Mesodermal cell (in vitro differentiated cells): Measurements from ENCODE around the gene ANKHD1.

Source experiments
- H3K27ac ChIP-seq: 2 replicates; pipeline ENCODE4 v1.7.0; 2013; ENCODE audit warnings: mild to moderate bottlenecking, low read depth, low read length, moderate library complexity; ENCODE audit not compliant: severe bottlenecking
- H3K36me3 ChIP-seq: 2 replicates; pipeline ENCODE4 v1.7.1; 2013; ENCODE audit warnings: mild to moderate bottlenecking, low read length, moderate library complexity; ENCODE audit not compliant: control insufficient read depth, insufficient read depth
- H3K4me1 ChIP-seq: one replicate; pipeline ENCODE4 v1.7.1; 2013; ENCODE audit warnings: mild to moderate bottlenecking, low read length; ENCODE audit not compliant: insufficient read depth, control insufficient read depth, poor library complexity, severe bottlenecking
- H3K4me3 ChIP-seq: 2 replicates; pipeline ENCODE4 v1.7.0; 2013; ENCODE audit warnings: low read length, control low read depth, mild to moderate bottlenecking; ENCODE audit not compliant: insufficient read depth, poor library complexity, severe bottlenecking; ENCODE audit errors: extremely low read depth
- H3K9me3 ChIP-seq: 2 replicates; pipeline ENCODE4 v1.7.1; 2013; ENCODE audit warnings: mild to moderate bottlenecking, low read length, moderate library complexity; ENCODE audit not compliant: control insufficient read depth
- WGBS, 2 experiments: methylation state at CpG; one replicate each; pipeline ENCODE4 v1.1.5; 2013; ENCODE audit warnings: missing lambda C conversion rate in 2 of 2; ENCODE audit not compliant: insufficient coverage in 2 of 2; 5-methylcytosine and 5-hydroxymethylcytosine counted together

Gene ANKHD1

GRCh38 chr5:140362875-140363630 lies 38.6 kb upstream of the ANKHD1 start:
- no peaks in the 10 kb centered on the region for H3K36me3 ChIP-seq
- peak overlapping the region; percentile 14 for H3K4me3 ChIP-seq
- H3K9me3 ChIP-seq: no peaks in the 10 kb centered on the region
- WGBS, 2 experiments: 19 to 21% methylated on average over 22 to 25 of the region's 29 CpGs
- no peak overlapping the region for H3K27ac ChIP-seq
- H3K4me1 ChIP-seq: no peaks in the 10 kb centered on the region

DNA sequence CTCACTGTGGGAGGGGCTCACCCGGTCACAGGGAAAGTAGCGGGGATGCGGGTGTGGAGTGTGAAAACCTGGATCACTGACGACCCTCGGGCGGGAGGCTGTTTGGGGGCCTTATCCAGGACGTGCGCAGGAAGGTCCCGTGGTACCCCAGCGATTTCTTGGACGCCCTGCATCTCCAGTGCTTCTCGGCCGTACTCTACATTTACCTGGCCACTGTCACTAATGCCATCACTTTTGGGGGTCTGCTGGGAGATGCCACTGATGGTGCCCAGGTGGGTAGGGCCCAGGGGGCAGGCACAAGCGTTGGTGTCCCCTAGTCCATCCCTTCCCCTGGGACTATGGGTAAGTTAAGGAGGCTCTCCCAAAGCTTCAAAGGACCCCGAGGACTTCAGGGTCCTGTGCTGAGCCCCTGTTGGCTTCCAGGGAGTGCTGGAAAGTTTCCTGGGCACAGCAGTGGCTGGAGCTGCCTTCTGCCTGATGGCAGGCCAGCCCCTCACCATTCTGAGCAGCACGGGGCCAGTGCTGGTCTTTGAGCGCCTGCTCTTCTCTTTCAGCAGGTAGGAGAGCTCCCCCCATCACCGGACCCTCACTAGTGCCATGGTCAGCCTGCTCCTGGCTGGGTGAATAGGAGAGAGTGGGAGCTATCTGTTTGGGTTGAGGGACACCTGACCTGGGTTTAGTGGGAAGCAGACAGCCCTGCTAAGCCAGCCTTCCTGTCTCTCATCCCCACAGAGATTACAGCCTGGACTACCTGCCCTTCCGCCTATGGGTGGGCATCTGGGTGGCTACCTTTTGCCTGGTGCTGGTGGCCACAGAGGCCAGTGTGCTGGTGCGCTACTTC lies 37.8 kb upstream of the ANKHD1 start:
- Histone ChIP-seq H3K9me3 (no peaks in the 10 kb centered on the region), H3K36me3 (no peaks in the 10 kb centered on the region), H3K27ac (no peak overlapping the region), H3K4me3 (peak overlapping the region; percentile 14), H3K4me1 (no peaks in the 10 kb centered on the region)
- WGBS, 2 experiments: 67 to 74% methylated on average over 16 to 17 of the region's 20 CpGs

DNA sequence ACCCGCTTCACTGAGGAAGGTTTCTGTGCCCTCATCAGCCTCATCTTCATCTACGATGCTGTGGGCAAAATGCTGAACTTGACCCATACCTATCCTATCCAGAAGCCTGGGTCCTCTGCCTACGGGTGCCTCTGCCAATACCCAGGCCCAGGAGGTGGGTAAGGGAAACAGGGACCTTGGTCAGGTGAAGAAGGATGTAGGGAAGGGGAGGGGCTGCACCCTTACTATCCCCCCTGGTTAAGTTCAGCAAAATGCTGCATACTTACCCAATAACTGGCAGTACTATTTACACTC lies 37.2 kb upstream of the ANKHD1 start:
- H3K36me3 ChIP-seq: no peaks in the 10 kb centered on the region
- WGBS, 2 experiments: 94 to 100% methylated on average over 1 to 2 of the region's 3 CpGs
- H3K27ac ChIP-seq: no peak overlapping the region
- H3K4me1 ChIP-seq: no peaks in the 10 kb centered on the region
- no peak overlapping the region for H3K4me3 ChIP-seq
- H3K9me3 ChIP-seq: no peaks in the 10 kb centered on the region

DNA sequence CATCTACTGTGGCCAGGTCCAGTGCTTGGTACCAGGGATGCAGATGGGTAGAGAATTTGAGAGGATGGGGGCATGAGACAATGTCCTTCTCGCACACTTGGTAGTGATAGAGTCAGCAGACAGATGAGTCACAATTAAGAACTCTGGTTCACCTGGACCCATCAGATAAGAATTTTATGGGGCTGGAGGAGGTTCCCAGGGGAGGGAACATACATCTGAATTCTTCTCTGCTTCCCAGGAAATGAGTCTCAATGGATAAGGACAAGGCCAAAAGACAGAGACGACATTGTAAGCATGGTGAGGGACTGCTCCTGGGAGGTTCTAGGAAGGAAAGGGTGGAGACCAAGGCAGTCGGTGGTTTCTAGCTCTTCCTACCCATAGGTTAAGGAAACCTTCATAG lies 36.4 kb upstream of the ANKHD1 start:
- H3K36me3 ChIP-seq: no peaks in the 10 kb centered on the region
- WGBS, 2 experiments: 89 to 94% methylated on average over 1 to 2 of the region's 3 CpGs

GRCh38 chr5:140365941-140366340 lies 35.7 kb upstream of the ANKHD1 start:
- no peaks in the 10 kb centered on the region for H3K36me3 ChIP-seq
- H3K4me3 ChIP-seq: no peak overlapping the region
- no peaks in the 10 kb centered on the region for H3K4me1 ChIP-seq
- H3K9me3 ChIP-seq: no peaks in the 10 kb centered on the region
- WGBS, 2 experiments: 90 to 95% methylated on average over 3 to 4 of the region's 4 CpGs
- H3K27ac ChIP-seq: no peak overlapping the region

More for the DNA sequence above, 36.4 kb upstream of the ANKHD1 start:
- Histone ChIP-seq H3K4me1 (no peaks in the 10 kb centered on the region), H3K4me3 (no peak overlapping the region), H3K27ac (no peak overlapping the region), H3K9me3 (no peaks in the 10 kb centered on the region)

- Histone ChIP-seq H3K9me3 (no peaks in the 10 kb centered on the region), H3K4me1 (no peaks in the 10 kb centered on the region), H3K36me3 (no peaks in the 10 kb centered on the region), H3K4me3 (no peak overlapping the region), H3K27ac (no peak overlapping the region)
- WGBS, 2 experiments: 84% methylated on average over 4 of the region's 7 CpGs
Observed at GRCh38 chr5:140366589-140367255, 34.9 kb upstream of the ANKHD1 start.

- H3K4me1 ChIP-seq: no peaks in the 10 kb centered on the region
- 82 to 93% methylated on average over 6 of the region's 8 CpGs for WGBS, 2 experiments
- no peak overlapping the region for H3K27ac ChIP-seq
- no peak overlapping the region for H3K4me3 ChIP-seq
- H3K9me3 ChIP-seq: no peaks in the 10 kb centered on the region
- no peaks in the 10 kb centered on the region for H3K36me3 ChIP-seq
Observed at GRCh38 chr5:140367256-140368013, 34.2 kb upstream of the ANKHD1 start.

DNA sequence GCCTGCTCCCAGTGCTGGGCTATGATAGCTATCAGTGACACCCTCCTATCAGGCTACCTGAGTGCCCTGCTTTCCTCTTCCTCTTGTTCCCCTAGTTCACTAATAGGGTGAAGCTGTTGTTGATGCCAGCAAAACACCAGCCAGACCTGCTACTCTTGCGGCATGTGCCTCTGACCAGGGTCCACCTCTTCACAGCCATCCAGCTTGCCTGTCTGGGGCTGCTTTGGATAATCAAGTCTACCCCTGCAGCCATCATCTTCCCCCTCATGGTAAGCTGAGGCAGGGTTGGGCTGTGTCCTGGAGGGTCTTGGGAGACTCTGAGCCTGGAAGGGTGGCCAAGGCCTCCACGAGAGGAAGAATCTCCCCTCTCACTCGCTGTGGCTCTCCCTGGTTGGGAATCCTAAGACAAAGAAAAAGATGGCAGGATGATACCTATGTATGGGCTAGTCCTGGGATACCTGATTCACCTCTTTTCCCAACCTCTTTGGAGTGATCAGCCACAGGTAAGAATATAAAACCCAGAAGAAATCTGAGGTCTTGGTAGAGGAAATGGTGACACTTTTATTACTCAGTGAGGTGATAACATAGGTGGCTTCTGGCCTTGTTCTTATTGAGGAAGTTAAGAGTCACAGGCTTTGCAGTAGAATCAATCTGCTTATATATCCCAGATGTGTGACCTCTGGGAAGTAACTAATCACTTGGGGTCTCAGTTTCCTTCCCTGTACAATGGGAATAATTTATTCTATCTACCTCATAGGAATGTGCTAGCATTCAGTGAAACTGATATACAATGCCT lies 30.1 kb upstream of the ANKHD1 start:
- 94 to 100% methylated on average over 1 to 3 of the region's 3 CpGs for WGBS, 2 experiments
- H3K36me3 ChIP-seq: no peaks in the 10 kb centered on the region
- H3K27ac ChIP-seq: no peak overlapping the region
- no peaks in the 10 kb centered on the region for H3K9me3 ChIP-seq
- no peak overlapping the region for H3K4me3 ChIP-seq
- no peaks in the 10 kb centered on the region for H3K4me1 ChIP-seq

- Histone ChIP-seq H3K9me3 (no peaks in the 10 kb centered on the region), H3K27ac (no peak overlapping the region), H3K4me1 (no peaks in the 10 kb centered on the region), H3K36me3 (no peaks in the 10 kb centered on the region), H3K4me3 (no peak overlapping the region)
- 0% methylated on average over 1 of the region's 2 CpGs; no CpG with 5 or more reads in 1 of the 2 experiments for WGBS, 2 experiments
Observed at GRCh38 chr5:140372971-140373487, 28.6 kb upstream of the ANKHD1 start.
